OCI-LY7 (cell line): Measurements from ENCODE around the gene FCRL3. TPM values are rescaled to one million over a fixed set of nuclear protein-coding genes. Genes with fewer than 3 reads are reported as not detected.

Source experiments
- BruUV-seq: library from RNA; stranded (reverse); fragments of 400-500 nt; replicated peaks from 2 replicates; lab custom pipeline; 2021; lab: Mats Ljungman, UMichigan
- CTCF ChIA-PET: fragments of 300-600 bp; sonication (Branson Sonifier 250); formaldehyde crosslinking; loops from one replicate; lab custom pipeline; 2022; ENCODE audit warnings: antibody characterized with exemption; ENCODE audit not compliant: unreplicated experiment; lab: Charles Lee
- POLR2A ChIA-PET: fragments of 300-600 bp; sonication (Branson Sonifier 250); formaldehyde crosslinking; loops from one replicate; lab custom pipeline; 2022; ENCODE audit warnings: antibody characterized with exemption; lab: Charles Lee
- DNase-seq: peaks from one replicate; pipeline ENCODE4 v3.0.0-alpha.2; 2015; ENCODE audit warnings: low spot score
- H2AFZ ChIP-seq: fragments of 200-600 bp; sonication (generic), shearing (Covaris generic); 2 replicates; pipeline ENCODE4 v1.6.1; 2014; ENCODE audit warnings: mild to moderate bottlenecking, antibody characterized with exemption, low read length, moderate library complexity
- H3K27ac ChIP-seq: fragments of 200-600 bp; sonication (generic); 2 replicates; pipeline ENCODE4 v1.5.1; 2014; ENCODE audit warnings: mixed run types, low read depth, mild to moderate bottlenecking, moderate library complexity, low read length, inconsistent platforms; ENCODE audit not compliant: poor library complexity, severe bottlenecking
- H3K36me3 ChIP-seq: fragments of 200-600 bp; sonication (generic); 2 replicates; pipeline ENCODE4 v1.6.1; 2014; ENCODE audit warnings: mild to moderate bottlenecking, antibody characterized with exemption, low read length, moderate library complexity, mixed read lengths; ENCODE audit not compliant: insufficient read depth
- H3K4me1 ChIP-seq: fragments of 200-600 bp; sonication (generic); 2 replicates; pipeline ENCODE4 v1.5.1; 2014; ENCODE audit warnings: mild to moderate bottlenecking, low read length; ENCODE audit not compliant: insufficient read depth, poor library complexity, severe bottlenecking
- H3K4me2 ChIP-seq: fragments of 200-600 bp; sonication (generic); 2 replicates; pipeline ENCODE4 v1.6.1; 2014; ENCODE audit warnings: mild to moderate bottlenecking, low read length
- H3K4me3 ChIP-seq: fragments of 200-600 bp; sonication (generic); 2 replicates; pipeline ENCODE4 v1.5.1; 2014; ENCODE audit warnings: mild to moderate bottlenecking, low read depth, low read length; ENCODE audit not compliant: poor library complexity, severe bottlenecking
- H3K79me2 ChIP-seq: fragments of 200-600 bp; sonication (generic); 2 replicates; pipeline ENCODE4 v1.6.1; 2016; ENCODE audit warnings: low read depth, mild to moderate bottlenecking, low read length, moderate library complexity, mixed read lengths; ENCODE audit not compliant: insufficient read depth
- H3K9me2 ChIP-seq: fragments of 200-600 bp; sonication (generic); 2 replicates; pipeline ENCODE4 v1.6.1; 2016; ENCODE audit warnings: mild to moderate bottlenecking, low read length, mixed read lengths; ENCODE audit not compliant: insufficient read depth
- H3K9me3 ChIP-seq: fragments of 200-600 bp; sonication (generic); 2 replicates; pipeline ENCODE4 v1.6.1; 2014; ENCODE audit warnings: mild to moderate bottlenecking, mixed run types, low read length, mixed read lengths
- H4K20me1 ChIP-seq: fragments of 200-600 bp; sonication (generic); 2 replicates; pipeline ENCODE4 v1.6.1; 2014; ENCODE audit warnings: mild to moderate bottlenecking, antibody characterized with exemption, low read length, moderate library complexity, mixed read lengths; ENCODE audit not compliant: insufficient read depth
- EZH2phosphoT487 ChIP-seq: fragments of 200-600 bp; sonication (generic); IDR thresholded peaks from 2 replicates; pipeline ENCODE4 v1.6.1; 2018; ENCODE audit warnings: low read depth, borderline replicate concordance, mild to moderate bottlenecking, mixed run types, antibody characterized with exemption, low read length, moderate library complexity, mixed read lengths
- intact Hi-C: fragments of 100-400 bp; cut with micrococcal nuclease; formaldehyde crosslinking; loops from one replicate; pipeline ENCODE4 v1.10.0; 2022; ENCODE audit not compliant: unreplicated experiment
- total RNA-seq, 2 experiments: library from RNA; depleted of rRNA in 1 of 2; stranded (reverse); fragments of >200 nt in 1 of 2; shearing (Covaris generic) in 1 of 2; gene quantifications; 2 replicates each; pipeline ENCODE4 v1.2.3, GENCODE V29; 2014 to 2022
- TF ChIP-seq, protein P1 (sequence below): fragments of 200-600 bp; sonication (generic); conservative IDR thresholded peaks from 2 replicates; pipeline ENCODE4 v1.5.1; 2014; ENCODE audit warnings: mild to moderate bottlenecking, antibody characterized with exemption, low read length, moderate library complexity, mixed read lengths

FCRL3 gene
- total RNA-seq, 2 experiments from 2014 or later = 0.88 to 0.99 TPM

DNA sequence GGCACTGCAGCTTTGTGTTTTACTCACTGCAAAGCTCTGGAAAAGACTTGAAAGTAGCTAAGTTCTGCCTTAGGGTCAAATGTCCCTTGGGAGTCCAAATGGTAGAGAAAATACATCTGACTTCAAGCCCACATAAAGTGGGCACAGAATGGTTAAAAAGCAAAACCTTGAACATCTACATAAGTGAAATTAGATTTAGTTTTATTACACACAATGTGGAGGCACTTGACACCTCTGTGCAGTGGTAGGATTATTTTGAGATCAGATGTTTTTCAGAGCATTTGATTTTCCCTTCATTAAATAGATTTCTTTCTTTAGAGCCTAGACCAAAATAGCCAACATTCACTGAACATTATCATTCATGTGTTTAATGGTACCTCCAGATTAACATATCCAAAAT lies 11.2 kb upstream of the FCRL3 start:
- Histone ChIP-seq H3K9me3 (peaks cover 1% of the 10 kb centered on the region; the same call in 1 of the 2 replicates), H3K4me2 (peak overlapping the region; percentile 18), H3K27ac (no peak overlapping the region), H3K4me1 (peaks cover 55% of the 10 kb centered on the region), H3K36me3 (no peaks in the 10 kb centered on the region; the same call in 1 of the 2 replicates), H3K9me2 (no peaks in the 10 kb centered on the region), H3K4me3 (no peak overlapping the region), H4K20me1 (no peaks in the 10 kb centered on the region), H2AFZ (peak overlapping the region; percentile 48; the same call in 1 of the 2 replicates), H3K79me2 (no peaks in the 10 kb centered on the region)
- BruUV-seq = no TSS peak
- TF ChIP-seq, protein P1, sequence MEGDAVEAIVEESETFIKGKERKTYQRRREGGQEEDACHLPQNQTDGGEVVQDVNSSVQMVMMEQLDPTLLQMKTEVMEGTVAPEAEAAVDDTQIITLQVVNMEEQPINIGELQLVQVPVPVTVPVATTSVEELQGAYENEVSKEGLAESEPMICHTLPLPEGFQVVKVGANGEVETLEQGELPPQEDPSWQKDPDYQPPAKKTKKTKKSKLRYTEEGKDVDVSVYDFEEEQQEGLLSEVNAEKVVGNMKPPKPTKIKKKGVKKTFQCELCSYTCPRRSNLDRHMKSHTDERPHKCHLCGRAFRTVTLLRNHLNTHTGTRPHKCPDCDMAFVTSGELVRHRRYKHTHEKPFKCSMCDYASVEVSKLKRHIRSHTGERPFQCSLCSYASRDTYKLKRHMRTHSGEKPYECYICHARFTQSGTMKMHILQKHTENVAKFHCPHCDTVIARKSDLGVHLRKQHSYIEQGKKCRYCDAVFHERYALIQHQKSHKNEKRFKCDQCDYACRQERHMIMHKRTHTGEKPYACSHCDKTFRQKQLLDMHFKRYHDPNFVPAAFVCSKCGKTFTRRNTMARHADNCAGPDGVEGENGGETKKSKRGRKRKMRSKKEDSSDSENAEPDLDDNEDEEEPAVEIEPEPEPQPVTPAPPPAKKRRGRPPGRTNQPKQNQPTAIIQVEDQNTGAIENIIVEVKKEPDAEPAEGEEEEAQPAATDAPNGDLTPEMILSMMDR = no peak
- no peak for TF ChIP-seq EZH2phosphoT487
- CTCF ChIA-PET = no interaction called here
- no peak for DNase-seq
- intact Hi-C loops = no loop called here
- POLR2A ChIA-PET = interaction anchor here (0.7 to 2.8 kb wide), 8 partner anchors 10 to 586 kb away, joined by 3 to 8 read pairs (median 4); partner anchors contain the start of gene FCRL3

DNA sequence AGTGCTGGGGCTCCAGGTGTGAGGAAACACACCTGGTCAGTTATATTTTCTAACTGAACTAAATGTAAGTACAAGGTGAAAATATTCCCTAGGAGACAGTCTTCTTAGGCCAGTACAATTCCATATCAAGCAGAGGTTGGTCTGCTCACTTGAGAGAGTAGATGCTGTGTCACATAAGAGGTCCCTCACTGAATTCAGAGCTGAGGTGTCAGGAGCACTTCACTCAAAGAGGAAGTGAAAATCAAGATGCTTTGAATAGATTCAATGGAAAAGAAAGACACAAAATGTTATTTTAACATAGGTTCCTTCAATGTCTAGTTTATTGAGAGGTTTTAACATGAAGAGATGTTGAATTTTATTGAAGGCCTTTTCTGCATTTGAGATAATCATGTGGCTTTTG lies 4.3 kb upstream of the FCRL3 start:
- Histone ChIP-seq H3K4me1 (peaks cover 80% of the 10 kb centered on the region), H3K4me2 (peak overlapping the region; percentile 71), H3K9me2 (no peaks in the 10 kb centered on the region), H2AFZ (peak overlapping the region; percentile 66), H3K4me3 (peak overlapping the region; percentile 2), H3K36me3 (no peaks in the 10 kb centered on the region; the same call in 1 of the 2 replicates), H3K27ac (peak overlapping the region; percentile 50), H4K20me1 (no peaks in the 10 kb centered on the region), H3K9me3 (peaks cover 8% of the 10 kb centered on the region; the same call in 1 of the 2 replicates), H3K79me2 (no peaks in the 10 kb centered on the region)
- ChIA-PET POLR2A (interaction anchor here (1.0 kb wide), 1 partner anchor 135 kb away, joined by 3 read pairs; no protein-coding TSS in a partner anchor), CTCF (no interaction called here)
- intact Hi-C loops = loop anchor here (5.0 kb wide), 1 partner anchor 193 kb away; no protein-coding TSS in a partner anchor
- TF ChIP-seq, protein P1 = no peak
- no peak for TF ChIP-seq EZH2phosphoT487
- peak; percentile 84 for DNase-seq
- no TSS peak for BruUV-seq

- H3K36me3 ChIP-seq = no peaks in the 10 kb centered on the region; the same call in 1 of the 2 replicates
- peak overlapping the region; percentile 71 for H3K4me2 ChIP-seq
- CTCF ChIA-PET = no interaction called here
- no peak for TF ChIP-seq EZH2phosphoT487
- TF ChIP-seq, protein P1 = no peak
- no peak overlapping the region for H3K4me3 ChIP-seq
- no TSS peak for BruUV-seq
- H3K27ac ChIP-seq = peak overlapping the region; percentile 50
- no peaks in the 10 kb centered on the region for H3K9me2 ChIP-seq
- POLR2A ChIA-PET = no interaction called here
- H3K4me1 ChIP-seq = peaks cover 80% of the 10 kb centered on the region
- peaks cover 8% of the 10 kb centered on the region; the same call in 1 of the 2 replicates for H3K9me3 ChIP-seq
- no peaks in the 10 kb centered on the region for H3K79me2 ChIP-seq
- peak overlapping the region; percentile 66 for H2AFZ ChIP-seq
- no peaks in the 10 kb centered on the region for H4K20me1 ChIP-seq
- DNase-seq = no peak
- intact Hi-C loops = loop anchor here (5.0 kb wide), 1 partner anchor 192 kb away; no protein-coding TSS in a partner anchor
These were observed 3.4 kb upstream of the FCRL3 start for GRCh38 chr1:157703981-157704380.
